GM12865 (cell line): Measurements from ENCODE around the gene SPPL2C.

Source experiments
- DNase-seq: peaks from one replicate; pipeline ENCODE4 v3.0.0; 2010; ENCODE audit warnings: low read depth
- H3K4me3 ChIP-seq: 2 replicates; pipeline ENCODE4 v1.5.1; 2011; ENCODE audit warnings: mild to moderate bottlenecking, low read depth, low read length, control low read depth
- CTCF ChIP-seq: IDR thresholded peaks from 2 replicates; pipeline ENCODE4 v1.5.1; 2011; ENCODE audit warnings: low read length, control low read depth, low read depth, inconsistent platforms; ENCODE audit not compliant: insufficient read depth; ENCODE audit errors: missing control alignments

The SPPL2C gene

GRCh38 chr17:45836047-45837044, 8.3 kb upstream of the SPPL2C start:
- TF ChIP-seq CTCF: no peak
- H3K4me3 ChIP-seq: no peak overlapping the region

GRCh38 chr17:45837187-45837586, 7.5 kb upstream of the SPPL2C start:
- no peak for TF ChIP-seq CTCF
- DNase-seq: no peak
- H3K4me3 ChIP-seq: no peak overlapping the region

More at GRCh38 chr17:45836047-45837044, 8.3 kb upstream of the SPPL2C start:
- no peak for DNase-seq

- H3K4me3 ChIP-seq: no peak overlapping the region
- TF ChIP-seq CTCF: no peak
- DNase-seq: no peak
Observed at GRCh38 chr17:45837603-45838002, 7.1 kb upstream of the SPPL2C start.

- no peak for DNase-seq
- no peak for TF ChIP-seq CTCF
Observed at GRCh38 chr17:45838751-45839295, 5.9 kb upstream of the SPPL2C start.

GRCh38 chr17:45839442-45839841, 5.2 kb upstream of the SPPL2C start:
- no peak for TF ChIP-seq CTCF
- H3K4me3 ChIP-seq: no peak overlapping the region
- DNase-seq: no peak

More at GRCh38 chr17:45838751-45839295, 5.9 kb upstream of the SPPL2C start:
- H3K4me3 ChIP-seq: no peak overlapping the region

GRCh38 chr17:45841186-45841585, 3.5 kb upstream of the SPPL2C start:
- no peak for DNase-seq
- no peak for TF ChIP-seq CTCF
- H3K4me3 ChIP-seq: no peak overlapping the region
